Stomach (tissue), 4 donors: ENCODE results near the gene NHLH1.

Experiments used
- POLR2AphosphoS5 ChIP-seq, 3 donors: sonication (generic); formaldehyde crosslinking; IDR thresholded peaks; one replicate each; pipeline ENCODE4 v1.6.1; 2016; ENCODE audit warnings: antibody characterized with exemption in 3 of 3
- TF ChIP-seq, protein P1 (sequence below), 7 experiments: fragments of 450-650 bp in 4 of 7; fragments of 200-600 bp in 3 of 7; sonication (generic) in 3 of 7; IDR thresholded peaks; one replicate each; pipeline ENCODE4 v1.5.1; 2016 to 2019; ENCODE audit warnings: antibody characterized with exemption in 7 of 7, control low read depth in 2 of 7, mild to moderate bottlenecking in 1 of 7

DNA sequence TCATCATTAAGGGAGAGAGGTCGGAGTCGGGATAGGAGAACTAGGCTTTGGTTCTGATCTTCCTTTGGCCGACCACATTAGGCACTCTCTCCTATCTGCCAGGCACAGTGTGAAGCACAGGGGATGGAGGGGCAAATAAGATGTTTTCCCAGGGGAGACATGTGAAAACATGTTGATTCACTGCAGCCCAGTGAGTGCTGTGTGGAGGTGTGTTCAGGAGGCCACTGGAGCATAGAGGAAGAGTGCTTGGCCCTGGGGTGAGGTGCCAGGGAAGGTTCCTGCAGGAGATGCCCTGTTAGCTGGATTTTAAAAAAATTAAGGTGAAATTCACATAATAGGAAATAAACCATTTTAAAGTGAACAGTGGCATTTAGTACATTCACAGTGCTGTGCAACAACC is 37.2 kb downstream of the NHLH1 start:
- TF ChIP-seq POLR2AphosphoS5 (IDR thresholded peaks at IDR 0.05), result no peak
- TF ChIP-seq, protein P1, sequence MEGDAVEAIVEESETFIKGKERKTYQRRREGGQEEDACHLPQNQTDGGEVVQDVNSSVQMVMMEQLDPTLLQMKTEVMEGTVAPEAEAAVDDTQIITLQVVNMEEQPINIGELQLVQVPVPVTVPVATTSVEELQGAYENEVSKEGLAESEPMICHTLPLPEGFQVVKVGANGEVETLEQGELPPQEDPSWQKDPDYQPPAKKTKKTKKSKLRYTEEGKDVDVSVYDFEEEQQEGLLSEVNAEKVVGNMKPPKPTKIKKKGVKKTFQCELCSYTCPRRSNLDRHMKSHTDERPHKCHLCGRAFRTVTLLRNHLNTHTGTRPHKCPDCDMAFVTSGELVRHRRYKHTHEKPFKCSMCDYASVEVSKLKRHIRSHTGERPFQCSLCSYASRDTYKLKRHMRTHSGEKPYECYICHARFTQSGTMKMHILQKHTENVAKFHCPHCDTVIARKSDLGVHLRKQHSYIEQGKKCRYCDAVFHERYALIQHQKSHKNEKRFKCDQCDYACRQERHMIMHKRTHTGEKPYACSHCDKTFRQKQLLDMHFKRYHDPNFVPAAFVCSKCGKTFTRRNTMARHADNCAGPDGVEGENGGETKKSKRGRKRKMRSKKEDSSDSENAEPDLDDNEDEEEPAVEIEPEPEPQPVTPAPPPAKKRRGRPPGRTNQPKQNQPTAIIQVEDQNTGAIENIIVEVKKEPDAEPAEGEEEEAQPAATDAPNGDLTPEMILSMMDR (IDR thresholded peaks at IDR 0.05), result no peak
